Heart left ventricle (tissue), 13 donors: Measurements from ENCODE around the gene LMO4.

Experiments
- CTCF ChIP-seq, 12 donors: fragments of 200-600 bp; sonication (generic) in 4 of 12; IDR thresholded peaks; one replicate each; pipeline versions ENCODE4 v1.5.0 to v1.8.0; 2018 to 2022; ENCODE audit warnings: antibody characterized with exemption in 12 of 12, mild to moderate bottlenecking in 5 of 12
- POLR2A ChIP-seq, 2 donors: fragments of 450-650 bp; IDR thresholded peaks; one replicate each; pipeline ENCODE4 v1.6.1; 2017; ENCODE audit warnings: antibody characterized with exemption in 2 of 2, mild to moderate bottlenecking in 2 of 2, moderate library complexity in 2 of 2
- donor health status: ischemic (EF 13 %, LVEDD 7.1; RV severe dilation, severe dysfunction).
- donor health status: DM: no; HTN: yes; CAD: no.
- donor health status: DM: no; HTN: no; CAD: no.
- donor health status: ischemic (EF 25% LVEDD 6.9; RV normal size, moderate dysfunction).
- donor health status: ischemic (EF 25% LVEDD 5.7; RV mildly dilated, moderate dysfunction).
- donor health status: ischemic (EF 35%, LVEDD 5.7; RV mildly dilated, moderate dysfunction).
- donor health status: nonischemic (EF 11% LVEDD 7.7; RV severe dilation, severe dysfunction).
- donor health status: DM: yes; HTN: yes; CAD: no.
- donor health status: PGD.
- donor health status: ischemic (EF 29% LVEDD 5.4; RV normal size, mild dysfunction).
- donor health status: nonischemic (EF 23%, LVEDD 6.1; RV moderate dilation, normal function).

DNA sequence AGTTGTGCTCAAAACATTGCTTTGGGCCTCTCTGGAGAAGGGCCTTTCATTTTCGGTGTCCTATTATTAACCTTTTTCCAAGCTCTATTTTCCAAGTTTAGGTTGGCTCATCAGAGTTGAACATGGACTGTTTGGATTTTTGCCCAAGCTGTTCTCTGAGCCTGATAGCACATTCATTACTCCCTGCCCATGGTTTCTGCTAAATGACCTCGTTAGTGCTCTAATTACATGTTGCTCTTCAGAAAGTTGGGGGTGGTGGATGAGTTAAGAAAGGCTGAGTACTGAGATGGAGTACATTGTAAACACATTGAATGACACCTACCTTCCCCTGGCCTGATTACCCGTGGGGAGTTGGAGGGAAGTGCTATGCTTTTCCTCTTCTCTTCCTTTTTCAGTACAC is 38.9 kb downstream of the LMO4 start:
- no peak for TF ChIP-seq CTCF (IDR thresholded peaks at IDR 0.05)
- TF ChIP-seq POLR2A (IDR thresholded peaks at IDR 0.05), result no peak
